Liver (tissue), 3 donors: ENCODE results near the gene STRADA.

Experiments used
- CTCF ChIP-seq: fragments of 150-350 bp; IDR thresholded peaks from 2 replicates; pipeline ENCODE4 v1.5.1; 2017; ENCODE audit warnings: improper control_type of control experiment, low read depth, low read length; ENCODE audit not compliant: missing input control
- EGR1 ChIP-seq, 2 donors: IDR thresholded peaks; 2 replicates each; pipeline ENCODE4 v1.6.1; 2016 to 2018; ENCODE audit warnings: antibody characterized with exemption in 2 of 2, low read depth in 2 of 2
- JUND ChIP-seq, 2 donors: IDR thresholded peaks; 2 replicates each; pipeline ENCODE4 v1.6.1; 2016; ENCODE audit warnings: antibody characterized with exemption in 2 of 2
- REST ChIP-seq: IDR thresholded peaks from 2 replicates; pipeline ENCODE4 v1.6.1; 2016; ENCODE audit warnings: antibody characterized with exemption, mild to moderate bottlenecking
- RXRA ChIP-seq, 2 donors: IDR thresholded peaks; 2 replicates each; pipeline ENCODE4 v1.6.1; 2017 to 2018; ENCODE audit warnings: antibody characterized with exemption in 2 of 2, mild to moderate bottlenecking in 1 of 2
- SP1 ChIP-seq: IDR thresholded peaks from 2 replicates; pipeline ENCODE4 v1.6.1; 2018; ENCODE audit warnings: antibody characterized with exemption, mild to moderate bottlenecking
- TAF1 ChIP-seq: conservative IDR thresholded peaks from 2 replicates; pipeline ENCODE4 v1.6.1; 2016; ENCODE audit warnings: antibody characterized with exemption, mild to moderate bottlenecking
- YY1 ChIP-seq: IDR thresholded peaks from 2 replicates; pipeline ENCODE4 v1.6.1; 2016; ENCODE audit warnings: antibody characterized with exemption, mild to moderate bottlenecking
- ZBTB33 ChIP-seq: IDR thresholded peaks from 2 replicates; pipeline ENCODE4 v1.6.1; 2016; ENCODE audit warnings: antibody characterized with exemption
- donor health status: healthy.
- donor health status: healthy.

- no peak for TF ChIP-seq EGR1 (IDR thresholded peaks at IDR 0.05; ENCODE audit: low read depth in 2 of 2)
- no peak for TF ChIP-seq ZBTB33
- no peak for TF ChIP-seq REST
- TF ChIP-seq JUND (IDR thresholded peaks at IDR 0.05), result no peak
- no peak for TF ChIP-seq CTCF
- no peak for TF ChIP-seq TAF1
- no peak for TF ChIP-seq RXRA (IDR thresholded peaks at IDR 0.05)
- no peak for TF ChIP-seq YY1
- no peak for TF ChIP-seq SP1
These were observed 34.4 kb downstream of the STRADA start for GRCh38 chr17:63707151-63707550.
